PC-9 (cell line): ENCODE measurements around the gene FAM83G.

Experiments
- CTCF ChIP-seq: fragments of 200-600 bp; sonication (generic); conservative IDR thresholded peaks from 2 replicates; pipeline ENCODE4 v1.6.1; 2017; ENCODE audit warnings: mixed run types, antibody characterized with exemption, mild to moderate bottlenecking, moderate library complexity
- EZH2 ChIP-seq: fragments of 200-600 bp; sonication (generic); IDR thresholded peaks from 2 replicates; pipeline ENCODE4 v1.8.0; 2017; ENCODE audit warnings: antibody characterized with exemption, low read depth

DNA sequence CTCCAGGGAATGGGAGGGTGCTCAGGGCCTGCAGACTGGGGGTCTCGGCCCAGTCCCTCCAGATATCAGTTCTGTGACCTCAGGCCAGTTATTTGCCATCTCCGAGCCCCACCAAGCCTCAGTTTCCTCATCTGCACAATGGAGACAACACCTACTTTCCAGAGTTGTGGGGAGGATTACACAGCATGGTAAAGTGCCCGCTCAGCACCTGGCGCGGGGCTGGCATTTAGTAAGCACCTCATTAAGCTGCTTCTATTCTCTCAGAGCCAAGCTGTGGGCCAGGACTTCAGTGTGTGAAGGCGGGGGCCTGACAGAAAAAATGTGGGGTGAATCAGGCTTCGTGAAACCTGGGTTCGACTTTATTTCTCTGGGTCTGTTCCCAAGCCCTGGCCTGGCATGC, 5.2 kb downstream of the FAM83G start:
- TF ChIP-seq EZH2: no peak
- no peak for TF ChIP-seq CTCF
